Measurements from ENCODE around the gene CPPED1.

CPPED1 gene

GRCh38 chr16:12749076-12749475 is 54.6 kb downstream of the CPPED1 start:
- Histone ChIP-seq H3K79me2 (ENCODE audit: low read length) (no peaks in the 10 kb centered on the region), H2AFZ (ENCODE audit: low read depth, low read length) (no peak overlapping the region), H3K4me1 (ENCODE audit: low read length) (peaks cover 29% of the 10 kb centered on the region), H3K9me3 (ENCODE audit: insufficient read depth, low read length) (0 out of 2 replicates have a peak, but pooled peaks cover 4% of the 10 kb centered on the region), H3K9ac (ENCODE audit: low read length) (no peak overlapping the region), H3K4me2 (ENCODE audit: low read length) (no peak overlapping the region), H4K20me1 (ENCODE audit: insufficient read depth, low read length) (no peaks in the 10 kb centered on the region), H3K27ac (ENCODE audit: low read length) (no peak overlapping the region), H3K4me3 (ENCODE audit: low read length) (no peak overlapping the region), H3K27me3 (ENCODE audit: low read depth, low read length) (no peaks in the 10 kb centered on the region), H3K36me3 (replicated peaks; ENCODE audit: low read depth, low read length) (peaks cover 6% of the 10 kb centered on the region)
- TF ChIP-seq, protein P1, sequence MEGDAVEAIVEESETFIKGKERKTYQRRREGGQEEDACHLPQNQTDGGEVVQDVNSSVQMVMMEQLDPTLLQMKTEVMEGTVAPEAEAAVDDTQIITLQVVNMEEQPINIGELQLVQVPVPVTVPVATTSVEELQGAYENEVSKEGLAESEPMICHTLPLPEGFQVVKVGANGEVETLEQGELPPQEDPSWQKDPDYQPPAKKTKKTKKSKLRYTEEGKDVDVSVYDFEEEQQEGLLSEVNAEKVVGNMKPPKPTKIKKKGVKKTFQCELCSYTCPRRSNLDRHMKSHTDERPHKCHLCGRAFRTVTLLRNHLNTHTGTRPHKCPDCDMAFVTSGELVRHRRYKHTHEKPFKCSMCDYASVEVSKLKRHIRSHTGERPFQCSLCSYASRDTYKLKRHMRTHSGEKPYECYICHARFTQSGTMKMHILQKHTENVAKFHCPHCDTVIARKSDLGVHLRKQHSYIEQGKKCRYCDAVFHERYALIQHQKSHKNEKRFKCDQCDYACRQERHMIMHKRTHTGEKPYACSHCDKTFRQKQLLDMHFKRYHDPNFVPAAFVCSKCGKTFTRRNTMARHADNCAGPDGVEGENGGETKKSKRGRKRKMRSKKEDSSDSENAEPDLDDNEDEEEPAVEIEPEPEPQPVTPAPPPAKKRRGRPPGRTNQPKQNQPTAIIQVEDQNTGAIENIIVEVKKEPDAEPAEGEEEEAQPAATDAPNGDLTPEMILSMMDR (IDR thresholded peaks at IDR 0.05; ENCODE audit: low read depth, low read length), result no peak
- no peak for TF ChIP-seq EZH2phosphoT487 (IDR thresholded peaks at IDR 0.05; ENCODE audit: low read depth)

- Histone ChIP-seq H3K36me3 (replicated peaks; ENCODE audit: low read depth, low read length) (peaks cover 6% of the 10 kb centered on the region), H4K20me1 (ENCODE audit: insufficient read depth, low read length) (no peaks in the 10 kb centered on the region), H3K4me1 (ENCODE audit: low read length) (peaks cover 21% of the 10 kb centered on the region), H3K9ac (ENCODE audit: low read length) (no peak overlapping the region), H3K4me3 (ENCODE audit: low read length) (no peak overlapping the region), H3K27me3 (ENCODE audit: low read depth, low read length) (no peaks in the 10 kb centered on the region), H3K4me2 (ENCODE audit: low read length) (no peak overlapping the region), H3K9me3 (ENCODE audit: insufficient read depth, low read length) (0 out of 2 replicates have a peak, but pooled peaks cover 4% of the 10 kb centered on the region), H2AFZ (ENCODE audit: low read depth, low read length) (no peak overlapping the region), H3K27ac (ENCODE audit: low read length) (no peak overlapping the region), H3K79me2 (ENCODE audit: low read length) (no peaks in the 10 kb centered on the region)
- TF ChIP-seq, protein P1 (IDR thresholded peaks at IDR 0.05; ENCODE audit: low read depth, low read length), result no peak
- no peak for TF ChIP-seq EZH2phosphoT487 (IDR thresholded peaks at IDR 0.05; ENCODE audit: low read depth)
Observed at GRCh38 chr16:12747827-12748226, 55.9 kb downstream of the CPPED1 start.

DNA sequence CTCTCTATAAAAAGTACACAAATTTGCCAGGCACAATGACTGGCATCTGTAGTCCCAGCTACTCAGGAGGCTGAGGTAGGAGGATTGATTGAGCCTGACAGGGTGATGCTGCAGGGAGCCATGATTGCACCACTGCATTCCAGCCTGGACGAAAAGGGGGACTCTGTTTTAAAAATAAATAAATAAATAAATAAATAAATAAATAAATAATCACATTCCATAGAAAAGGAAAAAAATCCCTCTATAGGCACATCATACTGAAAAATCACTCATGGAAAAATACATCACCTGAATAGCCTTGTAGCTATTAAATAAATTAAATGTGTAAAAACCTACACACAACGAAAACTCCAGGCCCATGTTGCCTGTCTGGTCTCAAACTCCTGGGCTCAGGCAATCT is 56.4 kb downstream of the CPPED1 start:
- Histone ChIP-seq H3K9me3 (ENCODE audit: insufficient read depth, low read length) (0 out of 2 replicates have a peak, but pooled peaks cover 4% of the 10 kb centered on the region), H2AFZ (ENCODE audit: low read depth, low read length) (no peak overlapping the region), H3K36me3 (replicated peaks; ENCODE audit: low read depth, low read length) (peaks cover 6% of the 10 kb centered on the region), H3K79me2 (ENCODE audit: low read length) (no peaks in the 10 kb centered on the region), H3K4me2 (ENCODE audit: low read length) (no peak overlapping the region), H3K27me3 (ENCODE audit: low read depth, low read length) (no peaks in the 10 kb centered on the region), H4K20me1 (ENCODE audit: insufficient read depth, low read length) (no peaks in the 10 kb centered on the region), H3K27ac (ENCODE audit: low read length) (no peak overlapping the region), H3K4me3 (ENCODE audit: low read length) (no peak overlapping the region), H3K4me1 (ENCODE audit: low read length) (peaks cover 21% of the 10 kb centered on the region), H3K9ac (ENCODE audit: low read length) (no peak overlapping the region)
- TF ChIP-seq, protein P1 (IDR thresholded peaks at IDR 0.05; ENCODE audit: low read depth, low read length), result no peak
- TF ChIP-seq EZH2phosphoT487 (IDR thresholded peaks at IDR 0.05; ENCODE audit: low read depth), result no peak

DNA sequence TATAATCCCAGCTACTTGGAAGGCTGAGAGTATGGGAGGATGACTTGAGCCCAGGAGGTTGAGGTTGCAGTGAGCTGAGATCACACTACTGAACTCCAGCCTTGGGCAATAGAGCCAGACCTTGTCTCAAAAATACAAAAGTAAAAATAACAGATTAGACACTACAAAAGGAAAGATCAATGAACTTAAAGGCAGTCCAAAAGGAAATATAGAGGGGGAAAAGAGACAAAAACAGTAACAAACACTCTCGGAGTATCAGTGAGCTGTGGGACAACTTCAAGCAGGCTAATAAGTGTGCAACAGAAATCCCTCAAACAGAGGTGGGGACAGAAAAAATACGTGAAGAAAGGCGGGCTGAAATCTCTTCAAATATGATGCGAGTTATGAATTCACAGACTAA is 58.8 kb downstream of the CPPED1 start:
- H3K9ac ChIP-seq (ENCODE audit: low read length), result no peak overlapping the region
- H3K36me3 ChIP-seq (replicated peaks; ENCODE audit: low read depth, low read length), result peaks cover 3% of the 10 kb centered on the region
- 0 out of 2 replicates have a peak, but pooled peaks cover 4% of the 10 kb centered on the region for H3K9me3 ChIP-seq (ENCODE audit: insufficient read depth, low read length)
- no peak overlapping the region for H3K4me3 ChIP-seq (ENCODE audit: low read length)
- H3K27ac ChIP-seq (ENCODE audit: low read length), result no peak overlapping the region
- H2AFZ ChIP-seq (ENCODE audit: low read depth, low read length), result no peak overlapping the region
- no peaks in the 10 kb centered on the region for H3K27me3 ChIP-seq (ENCODE audit: low read depth, low read length)
- no peaks in the 10 kb centered on the region for H4K20me1 ChIP-seq (ENCODE audit: insufficient read depth, low read length)
- TF ChIP-seq, protein P1 (IDR thresholded peaks at IDR 0.05; ENCODE audit: low read depth, low read length), result no peak
- TF ChIP-seq EZH2phosphoT487 (IDR thresholded peaks at IDR 0.05; ENCODE audit: low read depth), result no peak
- no peaks in the 10 kb centered on the region for H3K79me2 ChIP-seq (ENCODE audit: low read length)
- no peak overlapping the region for H3K4me2 ChIP-seq (ENCODE audit: low read length)
- H3K4me1 ChIP-seq (ENCODE audit: low read length), result peaks cover 7% of the 10 kb centered on the region

All from OCI-LY3 (cell line).